Measurements from ENCODE around the gene RAD51C. TPM values are rescaled to one million over a fixed set of nuclear protein-coding genes. Genes with fewer than 3 reads are reported as not detected.
A peak's percentile ranks its signal among the peaks of the same experiment; 100 is the strongest.

RAD51C gene
- total and polyA plus RNA-seq, 9 of the 15 experiments (the other 6 are each of a cell fraction or from before 2014, with no cell fraction given): 93.9 to 341 (median 135) TPM

- TF ChIP-seq, protein P1, sequence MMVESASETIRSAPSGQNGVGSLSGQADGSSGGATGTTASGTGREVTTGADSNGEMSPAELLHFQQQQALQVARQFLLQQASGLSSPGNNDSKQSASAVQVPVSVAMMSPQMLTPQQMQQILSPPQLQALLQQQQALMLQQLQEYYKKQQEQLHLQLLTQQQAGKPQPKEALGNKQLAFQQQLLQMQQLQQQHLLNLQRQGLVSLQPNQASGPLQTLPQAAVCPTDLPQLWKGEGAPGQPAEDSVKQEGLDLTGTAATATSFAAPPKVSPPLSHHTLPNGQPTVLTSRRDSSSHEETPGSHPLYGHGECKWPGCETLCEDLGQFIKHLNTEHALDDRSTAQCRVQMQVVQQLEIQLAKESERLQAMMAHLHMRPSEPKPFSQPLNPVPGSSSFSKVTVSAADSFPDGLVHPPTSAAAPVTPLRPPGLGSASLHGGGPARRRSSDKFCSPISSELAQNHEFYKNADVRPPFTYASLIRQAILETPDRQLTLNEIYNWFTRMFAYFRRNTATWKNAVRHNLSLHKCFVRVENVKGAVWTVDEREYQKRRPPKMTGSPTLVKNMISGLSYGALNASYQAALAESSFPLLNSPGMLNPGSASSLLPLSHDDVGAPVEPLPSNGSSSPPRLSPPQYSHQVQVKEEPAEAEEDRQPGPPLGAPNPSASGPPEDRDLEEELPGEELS (CRISPR knock-in tag; IDR thresholded peaks at IDR 0.05; ENCODE audit: borderline replicate concordance): peak; percentile 97
- TF ChIP-seq CHD4 (IDR thresholded peaks at IDR 0.05; ENCODE audit: insufficient read depth, insufficient replicate concordance, low read depth, low read length, poor library complexity, severe bottlenecking) (no peak), KAT7 (CRISPR knock-in tag; IDR thresholded peaks at IDR 0.05; ENCODE audit: borderline replicate concordance) (peak; percentile 97; the same call in 1 of the 2 replicates), ZNF592 (IDR thresholded peaks at IDR 0.05) (peak; percentile 59; the same call in 1 of the 2 replicates), ZNF347 (CRISPR knock-in tag; IDR thresholded peaks at IDR 0.05; ENCODE audit: low read depth) (peak; percentile 97), ZNF232 (CRISPR knock-in tag; IDR thresholded peaks at IDR 0.05) (no peak; the same call in 1 of the 2 replicates), IFI16 (CRISPR knock-in tag; IDR thresholded peaks at IDR 0.05) (no peak), TAL1 (IDR thresholded peaks at IDR 0.05) (0 out of 2 replicates have a peak, but pooled peaks have one; percentile 4), SRSF1 (IDR thresholded peaks at IDR 0.05; ENCODE audit: low read depth, low read length) (0 out of 2 replicates have a peak, but pooled peaks have one; percentile 25), ZNF282 (CRISPR knock-in tag; IDR thresholded peaks at IDR 0.05) (peak; percentile 67; the same call in 1 of the 2 replicates), EHMT2 (IDR thresholded peaks at IDR 0.05) (peak; percentile 44; the same call in 1 of the 2 replicates), CXXC5 (CRISPR knock-in tag; IDR thresholded peaks at IDR 0.05) (peak; percentile 87), ZNF695 (CRISPR knock-in tag; IDR thresholded peaks at IDR 0.05) (peak; percentile 98), BCL6 (CRISPR knock-in tag; IDR thresholded peaks at IDR 0.05) (peak; percentile 87), ZNF584 (CRISPR knock-in tag; IDR thresholded peaks at IDR 0.05; ENCODE audit: low read depth) (no peak), SMAD3 (CRISPR knock-in tag; conservative IDR thresholded peaks at IDR 0.05) (peak; percentile 99), CCNT2 (IDR thresholded peaks at IDR 0.05; ENCODE audit: borderline replicate concordance, extremely low read depth, insufficient read length, low read depth, low read length) (no peak), ZC3H4 (CRISPR knock-in tag; IDR thresholded peaks at IDR 0.05; ENCODE audit: borderline replicate concordance) (peak; percentile 99), ARHGAP35 (IDR thresholded peaks at IDR 0.05; ENCODE audit: partially characterized antibody) (peak; percentile 97), BHLHE40 (IDR thresholded peaks at IDR 0.05; ENCODE audit: low read length) (peak; percentile 74)
These were observed 33.3 kb upstream of the RAD51C start (continued) for GRCh38 chr17:58658804-58659713.

All from K562 (cell line).